Gastrocnemius medialis (tissue), 4 donors: ENCODE results near the gene NOP56.

Source experiments
- POLR2A ChIP-seq, 2 donors: fragments of 450-650 bp; IDR thresholded peaks; one replicate each; pipeline ENCODE4 v1.6.1; 2017; ENCODE audit warnings: antibody characterized with exemption in 2 of 2, mild to moderate bottlenecking in 2 of 2, moderate library complexity in 2 of 2
- TF ChIP-seq, protein P1 (sequence below), 5 experiments: fragments of 450-650 bp in 3 of 5; fragments of 200-600 bp in 2 of 5; sonication (generic) in 2 of 5; IDR thresholded peaks in 4 of 5; conservative IDR thresholded peaks in 1 of 5; 1 replicate in 4 of 5; 2 replicates in 1 of 5; pipeline ENCODE4 v1.5.1; 2016 to 2019; ENCODE audit warnings: antibody characterized with exemption in 5 of 5, mild to moderate bottlenecking in 3 of 5, moderate library complexity in 3 of 5

DNA sequence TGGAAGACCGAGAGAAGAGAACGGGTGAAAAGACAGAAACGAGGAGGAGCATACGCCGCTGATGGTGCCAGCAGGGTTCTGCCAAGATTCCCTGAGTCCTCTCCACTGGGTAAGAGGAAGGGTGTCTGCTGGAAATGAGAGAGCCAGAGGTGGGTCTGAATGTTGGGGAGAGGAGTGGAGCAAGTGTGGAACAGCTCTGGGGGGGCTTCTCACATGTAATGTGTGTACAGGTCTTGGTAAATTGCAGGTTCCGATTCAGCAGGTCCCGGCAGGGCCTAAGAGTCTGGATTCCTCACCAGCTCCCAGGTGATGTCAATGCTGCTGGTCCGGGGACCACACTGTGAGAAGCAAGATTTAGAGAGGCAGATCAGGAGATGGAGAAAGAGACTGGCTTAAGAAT, 38.7 kb downstream of the NOP56 start:
- TF ChIP-seq, protein P1, sequence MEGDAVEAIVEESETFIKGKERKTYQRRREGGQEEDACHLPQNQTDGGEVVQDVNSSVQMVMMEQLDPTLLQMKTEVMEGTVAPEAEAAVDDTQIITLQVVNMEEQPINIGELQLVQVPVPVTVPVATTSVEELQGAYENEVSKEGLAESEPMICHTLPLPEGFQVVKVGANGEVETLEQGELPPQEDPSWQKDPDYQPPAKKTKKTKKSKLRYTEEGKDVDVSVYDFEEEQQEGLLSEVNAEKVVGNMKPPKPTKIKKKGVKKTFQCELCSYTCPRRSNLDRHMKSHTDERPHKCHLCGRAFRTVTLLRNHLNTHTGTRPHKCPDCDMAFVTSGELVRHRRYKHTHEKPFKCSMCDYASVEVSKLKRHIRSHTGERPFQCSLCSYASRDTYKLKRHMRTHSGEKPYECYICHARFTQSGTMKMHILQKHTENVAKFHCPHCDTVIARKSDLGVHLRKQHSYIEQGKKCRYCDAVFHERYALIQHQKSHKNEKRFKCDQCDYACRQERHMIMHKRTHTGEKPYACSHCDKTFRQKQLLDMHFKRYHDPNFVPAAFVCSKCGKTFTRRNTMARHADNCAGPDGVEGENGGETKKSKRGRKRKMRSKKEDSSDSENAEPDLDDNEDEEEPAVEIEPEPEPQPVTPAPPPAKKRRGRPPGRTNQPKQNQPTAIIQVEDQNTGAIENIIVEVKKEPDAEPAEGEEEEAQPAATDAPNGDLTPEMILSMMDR (IDR thresholded peaks at IDR 0.05 in 4 of 5, conservative IDR thresholded peaks at IDR 0.05 in 1 of 5) = no peak
- TF ChIP-seq POLR2A (IDR thresholded peaks at IDR 0.05) = no peak
